GM18858 (cell line): ENCODE data around the gene SLC49A4.

Experiments used
- ATAC-seq: cut with Tn5 transposase; IDR thresholded peaks from one replicate; pipeline ENCODE4 v1.9.1; 2021; ENCODE audit not compliant: unreplicated experiment

Gene SLC49A4

GRCh38 chr3:122843604-122844003 lies 48.7 kb downstream of the SLC49A4 start:
- no peak for ATAC-seq

GRCh38 chr3:122857019-122857418 lies 62.1 kb downstream of the SLC49A4 start:
- no peak for ATAC-seq

DNA sequence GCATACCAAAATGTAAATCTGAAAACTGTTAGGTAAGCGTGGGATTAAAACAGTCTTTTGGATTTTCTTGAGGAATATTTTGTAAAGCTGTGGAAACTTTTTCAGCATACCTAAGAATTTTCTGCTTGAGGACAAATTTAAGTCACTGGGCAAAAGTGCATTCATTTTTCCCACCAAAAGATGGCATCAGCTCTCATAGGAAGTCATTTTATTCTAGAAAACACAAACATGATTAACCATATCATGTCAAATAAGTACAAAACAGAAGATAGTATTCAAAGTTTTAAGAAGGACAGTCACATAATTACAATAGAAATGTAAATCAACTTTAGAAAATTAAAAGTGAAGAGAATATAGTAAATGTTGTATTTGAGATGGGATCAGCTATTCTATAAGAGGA lies 63.5 kb downstream of the SLC49A4 start:
- ATAC-seq = no peak

GRCh38 chr3:122859021-122859805 lies 64.3 kb downstream of the SLC49A4 start:
- ATAC-seq = no peak

DNA sequence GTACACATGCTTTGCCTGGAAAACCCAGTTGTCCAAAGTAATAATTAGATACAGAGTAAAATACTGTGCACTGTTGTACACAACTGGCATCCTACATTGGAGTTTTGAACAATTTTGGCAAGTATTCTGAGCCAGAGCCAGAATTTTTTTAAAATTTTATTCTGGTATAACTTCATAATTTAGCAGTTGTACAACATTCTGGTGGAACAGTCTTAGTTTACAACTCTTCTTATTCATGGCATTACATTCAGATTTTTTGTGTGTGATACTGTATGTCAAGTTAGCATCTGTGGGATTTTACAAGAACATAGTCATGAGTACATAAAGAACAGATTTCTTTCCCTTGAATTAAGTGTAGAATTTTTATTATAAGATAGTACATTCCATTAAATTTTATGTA lies 67.5 kb downstream of the SLC49A4 start:
- ATAC-seq = no peak

GRCh38 chr3:122864498-122864897 lies 69.6 kb downstream of the SLC49A4 start:
- no peak for ATAC-seq

DNA sequence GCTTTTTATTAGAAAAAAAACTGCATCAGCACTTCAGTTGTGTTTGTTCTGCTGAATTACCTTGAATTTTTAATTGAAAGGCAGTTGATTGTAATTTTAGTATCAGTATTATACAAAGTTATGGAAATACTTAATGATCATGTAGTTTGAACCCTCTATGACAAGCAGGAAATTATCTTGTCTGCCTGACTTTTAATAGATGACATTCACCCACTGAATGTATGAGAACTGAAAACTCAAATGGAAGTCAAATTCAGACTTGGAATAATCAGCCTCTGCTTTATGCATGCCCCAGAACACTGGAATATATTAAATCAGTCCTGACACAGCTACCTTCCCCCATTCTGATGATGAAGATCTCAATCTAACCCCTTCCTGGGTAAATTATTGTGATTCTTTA lies 73.5 kb downstream of the SLC49A4 start:
- no peak for ATAC-seq

DNA sequence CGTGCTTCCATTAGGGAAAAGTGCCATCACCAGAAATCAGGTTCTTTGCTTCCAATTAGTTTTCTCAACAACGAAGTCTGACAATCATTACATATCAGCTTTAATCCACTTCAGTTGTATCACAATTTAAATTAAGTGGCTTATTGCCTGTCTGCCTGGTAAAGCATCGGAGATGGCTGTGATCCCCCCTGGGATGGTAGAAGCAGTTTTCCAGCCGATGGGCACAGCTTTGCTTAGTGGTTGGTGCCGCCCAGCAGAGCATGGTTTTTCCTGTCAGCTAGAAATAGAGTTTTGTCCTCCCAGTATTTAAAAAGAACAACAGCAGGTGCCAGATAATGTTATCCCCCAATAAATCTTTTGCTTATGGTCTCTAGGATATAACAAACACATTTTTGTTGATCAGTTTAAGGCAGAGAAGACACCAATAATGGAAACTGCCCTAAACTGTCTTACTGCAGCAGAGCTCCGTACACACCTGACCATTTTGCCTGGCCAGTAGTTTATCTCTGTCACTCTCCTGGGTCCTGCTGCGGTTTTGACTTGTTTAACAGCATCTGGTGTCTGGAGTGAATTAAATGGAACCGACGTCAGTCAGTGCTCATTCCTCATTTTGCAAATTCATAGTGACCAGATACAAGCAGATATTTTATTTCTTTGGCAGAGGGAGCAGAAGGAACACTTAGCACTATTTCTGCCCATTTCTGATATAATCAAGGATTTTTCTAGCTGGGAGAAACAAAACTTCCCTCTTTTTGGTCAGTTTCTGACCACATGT lies 79.1 kb downstream of the SLC49A4 start:
- ATAC-seq = no peak

DNA sequence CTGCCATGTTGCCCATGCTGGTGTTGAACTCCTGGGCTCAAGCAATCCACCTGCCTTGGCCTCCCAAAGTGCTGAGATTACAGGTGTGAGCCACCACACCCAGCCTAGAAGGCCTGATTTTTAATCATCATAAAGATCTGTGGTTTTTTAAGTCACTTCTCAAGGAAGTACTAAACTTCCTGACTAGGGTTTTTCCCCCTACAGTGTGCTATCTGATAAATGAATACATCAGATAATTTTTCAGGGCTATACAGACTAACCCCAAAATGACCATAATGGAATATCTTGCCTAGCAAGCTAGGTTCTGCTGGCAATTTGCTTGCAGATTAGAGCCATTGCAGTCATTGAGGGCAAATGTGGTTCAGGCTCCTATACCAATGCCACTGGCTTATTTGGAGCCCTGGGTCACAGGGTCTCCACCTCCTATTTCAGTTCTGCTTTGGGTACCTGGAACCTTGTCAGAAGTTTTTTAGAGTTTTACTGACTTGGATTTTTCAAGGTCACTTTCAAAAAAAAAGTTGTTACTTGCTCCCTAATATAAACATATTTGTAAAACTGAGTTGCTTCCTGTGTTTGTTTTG lies 80.8 kb downstream of the SLC49A4 start:
- ATAC-seq = no peak

- no peak for ATAC-seq
Observed at GRCh38 chr3:122880173-122880572, 85.3 kb downstream of the SLC49A4 start.

DNA sequence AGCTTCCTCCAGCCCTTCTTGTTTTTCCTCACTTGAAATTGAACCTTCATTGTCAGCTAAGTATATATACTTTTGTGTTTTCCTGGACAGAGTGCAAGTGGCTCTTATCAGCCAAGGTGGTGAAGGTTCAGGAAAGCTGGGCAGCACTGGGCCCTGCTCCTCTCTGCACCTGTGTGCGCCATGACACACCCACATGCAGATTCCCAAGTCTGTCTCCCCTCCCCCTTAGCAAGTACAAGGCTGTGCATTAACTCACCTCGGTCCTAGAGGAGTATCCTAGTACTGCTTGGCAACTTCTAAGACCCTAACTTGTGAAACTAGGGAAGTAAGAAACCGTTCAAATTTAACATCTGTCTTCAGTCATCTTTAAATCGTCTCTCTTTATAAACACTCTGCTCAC lies 85.8 kb downstream of the SLC49A4 start:
- ATAC-seq = no peak

DNA sequence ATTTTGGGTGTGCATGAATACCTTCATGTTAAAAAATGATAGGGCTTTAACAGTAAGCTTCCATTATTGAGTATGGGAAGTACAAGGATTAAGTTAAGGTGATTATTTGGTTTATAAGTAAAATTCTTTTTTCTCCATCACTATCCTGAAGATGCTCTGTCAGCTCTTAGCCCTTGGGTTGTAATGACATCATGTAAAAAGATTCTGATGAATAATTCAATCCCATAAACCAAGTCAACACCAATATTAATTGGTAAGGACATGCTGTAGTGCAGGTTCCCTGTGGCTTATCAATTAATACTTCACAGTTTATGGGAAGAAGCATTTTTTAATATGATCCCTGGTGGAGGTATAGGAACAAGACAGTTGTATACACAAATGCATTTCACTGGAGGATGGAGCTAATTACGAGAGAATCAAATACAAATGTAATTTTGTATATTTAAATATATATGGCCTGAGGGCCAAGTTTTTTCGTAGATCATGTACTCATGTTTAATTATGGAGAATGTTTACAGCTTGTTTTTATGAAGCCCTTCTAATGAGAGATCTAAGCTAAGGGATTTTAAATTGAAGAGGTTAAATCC lies 87.6 kb downstream of the SLC49A4 start:
- no peak for ATAC-seq

DNA sequence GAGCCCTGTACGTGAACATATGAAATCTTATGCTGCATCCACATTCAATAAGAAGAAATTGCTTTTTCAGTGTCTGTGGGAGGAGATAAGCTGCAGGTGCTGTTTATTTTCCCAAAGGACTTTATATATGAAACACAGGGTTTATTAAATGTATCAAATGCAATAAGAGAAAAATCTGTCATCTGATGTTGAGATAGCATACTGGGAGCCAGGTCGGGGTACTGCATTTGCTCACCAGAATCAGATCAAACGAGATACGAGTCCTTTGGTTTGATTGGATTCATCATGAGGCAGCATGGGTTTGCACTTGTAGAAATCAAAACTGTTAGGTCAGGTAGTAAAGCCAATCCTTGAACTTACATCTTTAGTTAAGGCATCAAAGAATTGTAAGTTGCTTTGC lies 91.4 kb downstream of the SLC49A4 start:
- ATAC-seq = no peak

GRCh38 chr3:122886946-122887345 lies 92.1 kb downstream of the SLC49A4 start:
- ATAC-seq = no peak

DNA sequence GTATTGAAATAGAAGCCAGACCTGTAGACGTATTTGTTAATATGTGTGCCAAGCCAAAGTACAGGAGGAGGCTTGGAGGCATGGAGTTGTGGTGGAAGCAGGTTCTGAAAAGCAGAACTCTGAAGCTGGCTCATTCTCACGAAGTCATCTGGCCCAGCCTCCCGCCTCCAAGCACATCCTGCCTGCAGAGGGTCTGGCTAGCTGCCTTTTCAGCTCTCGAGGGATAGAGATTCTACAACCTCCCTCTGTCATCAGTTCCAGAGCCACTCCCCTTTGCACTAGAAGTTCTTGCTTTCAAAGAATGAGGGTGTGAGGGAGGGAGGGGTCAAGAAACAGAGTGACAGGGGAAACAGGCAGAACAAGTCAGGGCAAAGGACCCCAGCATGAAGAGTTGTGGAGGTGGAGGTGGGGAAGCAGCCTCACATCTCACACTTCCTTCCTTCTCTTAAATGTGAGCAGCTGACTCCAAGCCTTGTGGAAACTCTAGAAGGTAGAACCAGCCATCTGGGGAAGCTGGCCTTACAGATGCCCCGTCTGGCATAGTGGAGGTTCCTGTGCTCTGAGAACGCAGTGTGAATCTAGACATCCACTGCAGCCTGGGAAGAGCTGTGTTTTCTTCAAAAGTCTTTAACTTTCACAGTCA lies 95.3 kb downstream of the SLC49A4 start:
- ATAC-seq = no peak

DNA sequence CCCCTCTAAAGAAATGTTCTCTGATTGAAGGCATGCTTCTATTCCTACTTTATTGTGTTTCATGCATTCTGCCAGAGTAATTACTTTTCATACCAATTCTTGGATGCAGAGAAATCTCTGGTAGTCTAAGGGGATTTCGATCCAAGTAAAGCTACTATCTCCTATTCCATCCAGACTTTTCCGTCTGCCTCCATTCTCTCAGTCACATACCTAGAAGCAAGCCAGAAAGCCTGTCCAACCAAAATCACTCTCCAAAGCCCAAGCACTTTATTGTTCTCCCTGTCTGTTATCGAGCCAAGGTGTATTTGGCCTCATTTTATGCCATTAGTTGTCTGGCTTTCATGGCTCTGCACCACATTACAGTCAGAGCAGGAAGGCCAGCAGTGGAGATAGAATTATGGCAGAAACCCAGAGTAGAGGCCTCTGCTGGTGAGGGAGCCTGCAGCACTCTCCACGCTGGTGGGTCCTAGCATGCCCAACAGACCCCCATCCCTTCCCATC lies 95.9 kb downstream of the SLC49A4 start:
- ATAC-seq = no peak

DNA sequence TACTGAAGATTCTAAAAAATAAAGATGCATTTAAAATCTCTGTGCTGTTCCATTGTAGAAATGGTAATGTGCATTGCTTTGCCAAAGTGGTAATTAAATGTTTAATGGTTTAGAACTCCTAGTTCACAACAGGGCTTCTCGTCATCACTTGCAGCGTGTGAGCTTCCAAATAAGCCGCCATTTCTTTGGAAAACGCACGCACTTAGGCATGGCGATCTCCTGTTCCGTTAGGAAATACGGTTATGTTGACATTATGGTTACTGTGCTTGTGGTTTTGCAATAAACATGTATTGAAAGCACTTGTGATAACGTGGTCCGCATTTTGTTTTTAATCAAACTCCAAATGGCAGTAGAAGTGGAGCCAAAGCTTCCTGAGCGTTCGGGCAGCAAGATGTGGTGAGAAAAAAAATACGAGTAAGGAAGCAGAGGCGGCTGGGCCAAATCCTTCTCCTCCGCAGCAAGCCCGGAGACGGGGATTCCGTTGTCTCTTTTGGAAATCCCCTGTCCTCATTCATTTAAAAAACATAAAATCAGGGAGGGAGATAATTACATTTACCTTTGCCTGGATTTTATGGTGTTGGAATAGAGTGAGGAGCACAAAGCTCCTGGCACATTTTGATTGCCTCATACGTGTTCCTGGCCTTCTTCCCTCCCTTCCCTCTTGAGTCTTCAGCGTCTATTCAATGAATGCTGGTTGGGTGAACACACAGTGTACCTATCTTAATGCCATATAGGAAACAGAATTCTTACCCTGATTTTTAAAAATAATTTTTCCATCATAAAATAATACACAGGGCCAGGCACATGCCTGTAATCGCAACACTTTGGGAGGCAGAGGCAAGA lies 97.5 kb downstream of the SLC49A4 start:
- no peak for ATAC-seq

GRCh38 chr3:122893282-122893681 lies 98.4 kb downstream of the SLC49A4 start:
- ATAC-seq = no peak

DNA sequence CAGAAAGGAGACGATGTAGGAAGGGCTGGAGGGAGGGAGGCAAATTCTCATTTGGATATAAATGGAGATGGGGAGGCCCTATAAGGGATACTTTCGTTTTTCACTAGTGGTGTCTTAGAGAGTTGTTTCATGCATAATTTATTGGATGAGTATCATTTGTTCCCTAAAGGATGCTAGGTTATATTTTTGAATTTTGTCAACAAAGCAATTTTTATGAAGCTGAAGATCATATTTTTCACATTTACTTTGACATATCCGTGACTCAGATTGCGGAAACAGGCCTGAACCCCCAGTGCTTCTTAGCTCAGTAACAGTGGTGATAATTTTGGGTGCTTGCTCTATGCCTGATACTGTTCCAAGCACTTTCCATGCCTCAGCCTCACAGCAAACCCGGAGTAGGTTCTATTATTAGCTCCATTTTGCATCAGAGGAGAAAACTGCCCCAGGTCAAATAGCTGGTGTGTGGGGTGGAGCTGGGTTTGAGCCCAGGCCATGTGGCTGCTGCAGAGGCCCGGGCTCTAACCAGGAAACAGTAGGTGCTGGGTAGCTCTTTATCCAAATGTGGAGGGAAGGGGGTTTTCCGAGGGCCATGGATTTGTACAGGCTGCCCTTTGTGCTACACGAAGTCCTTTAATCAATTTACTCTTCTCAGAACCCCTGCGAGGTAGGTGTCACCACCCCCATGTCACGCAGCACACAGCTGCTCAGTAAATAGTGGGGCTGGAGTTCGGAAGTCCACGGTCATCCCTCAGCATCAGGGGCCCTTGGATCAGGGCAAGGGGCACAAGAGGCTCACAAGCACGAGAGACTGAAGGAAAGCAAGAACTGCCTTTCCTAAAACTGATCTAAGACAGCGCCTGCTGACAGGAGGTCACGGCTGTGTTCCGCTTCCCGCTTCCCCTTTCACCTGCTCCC lies 99.1 kb downstream of the SLC49A4 start:
- ATAC-seq = no peak
